Liver (tissue), 9 donors: Measurements from ENCODE around the gene PRR23E. TPM values are rescaled to one million over a fixed set of nuclear protein-coding genes. Genes with fewer than 3 reads are reported as not detected.

ENCODE experiments used
- DNase-seq: peaks from one replicate; pipeline ENCODE4 v3.0.0-alpha.2; 2017; ENCODE audit warnings: low spot score
- H3K27ac ChIP-seq, 2 donors: one replicate each; pipeline ENCODE4 v1.7.0; 2013; ENCODE audit warnings: inconsistent platforms in 2 of 2, low read length in 2 of 2, control low read depth in 1 of 2, low read depth in 1 of 2, mild to moderate bottlenecking in 1 of 2
- H3K27me3 ChIP-seq, 4 donors: one replicate each; pipeline versions ENCODE4 v1.6.1 to v1.7.0; 2013; ENCODE audit warnings: low read length in 3 of 4, inconsistent platforms in 1 of 4, mild to moderate bottlenecking in 1 of 4, moderate library complexity in 1 of 4; ENCODE audit not compliant: control insufficient read depth in 4 of 4, insufficient read depth in 4 of 4
- H3K36me3 ChIP-seq, 4 donors: one replicate each; pipeline versions ENCODE4 v1.6.1 to v1.7.0; 2013; ENCODE audit warnings: low read length in 3 of 4, mild to moderate bottlenecking in 3 of 4, low read depth in 1 of 4, moderate library complexity in 1 of 4; ENCODE audit not compliant: control insufficient read depth in 4 of 4, insufficient read depth in 3 of 4
- H3K4me1 ChIP-seq, 4 donors: one replicate each; pipeline versions ENCODE4 v1.6.1 to v1.7.0; 2013; ENCODE audit warnings: low read length in 3 of 4, mild to moderate bottlenecking in 3 of 4, moderate library complexity in 1 of 4; ENCODE audit not compliant: control insufficient read depth in 4 of 4, insufficient read depth in 4 of 4
- H3K4me3 ChIP-seq, 3 donors: one replicate each; pipeline versions ENCODE4 v1.6.1 to v1.7.0; 2013; ENCODE audit warnings: low read length in 3 of 3, control low read depth in 1 of 3, low read depth in 1 of 3, mild to moderate bottlenecking in 1 of 3
- H3K9ac ChIP-seq, 2 donors: one replicate each; pipeline ENCODE4 v1.7.0; 2013; ENCODE audit warnings: low read length in 2 of 2, mild to moderate bottlenecking in 2 of 2, moderate library complexity in 2 of 2, control low read depth in 1 of 2, low read depth in 1 of 2
- H3K9me3 ChIP-seq, 4 donors: one replicate each; pipeline versions ENCODE4 v1.6.1 to v1.7.0; 2013; ENCODE audit warnings: low read length in 3 of 4; ENCODE audit not compliant: control insufficient read depth in 4 of 4
- EGR1 ChIP-seq, 2 donors: IDR thresholded peaks; 2 replicates each; pipeline ENCODE4 v1.6.1; 2016 to 2018; ENCODE audit warnings: antibody characterized with exemption in 2 of 2, low read depth in 2 of 2
- FOXA2 ChIP-seq: IDR thresholded peaks from 2 replicates; pipeline ENCODE4 v1.6.1; 2016; ENCODE audit warnings: antibody characterized with exemption
- GABPA ChIP-seq, 2 donors: IDR thresholded peaks in 1 of 2; conservative IDR thresholded peaks in 1 of 2; 2 replicates each; pipeline ENCODE4 v1.6.1; 2016; ENCODE audit warnings: antibody characterized with exemption in 2 of 2, mild to moderate bottlenecking in 1 of 2, moderate library complexity in 1 of 2
- HNF4A ChIP-seq, 2 donors: conservative IDR thresholded peaks; 2 replicates each; pipeline ENCODE4 v1.6.1; 2016; ENCODE audit warnings: antibody characterized with exemption in 2 of 2, mild to moderate bottlenecking in 2 of 2
- HNF4G ChIP-seq: IDR thresholded peaks from 2 replicates; pipeline ENCODE4 v1.6.1; 2016; ENCODE audit warnings: antibody characterized with exemption
- JUND ChIP-seq, 2 donors: IDR thresholded peaks; 2 replicates each; pipeline ENCODE4 v1.6.1; 2016; ENCODE audit warnings: antibody characterized with exemption in 2 of 2
- MAX ChIP-seq: IDR thresholded peaks from 2 replicates; pipeline ENCODE4 v1.6.1; 2016; ENCODE audit warnings: antibody characterized with exemption
- NR2F2 ChIP-seq: IDR thresholded peaks from 2 replicates; pipeline ENCODE4 v1.6.1; 2016; ENCODE audit warnings: antibody characterized with exemption
- RAD21 ChIP-seq, 2 donors: IDR thresholded peaks; 2 replicates each; pipeline ENCODE4 v1.6.1; 2016; ENCODE audit warnings: antibody characterized with exemption in 2 of 2, mild to moderate bottlenecking in 2 of 2
- REST ChIP-seq: IDR thresholded peaks from 2 replicates; pipeline ENCODE4 v1.6.1; 2016; ENCODE audit warnings: antibody characterized with exemption, mild to moderate bottlenecking
- RXRA ChIP-seq, 2 donors: IDR thresholded peaks; 2 replicates each; pipeline ENCODE4 v1.6.1; 2017 to 2018; ENCODE audit warnings: antibody characterized with exemption in 2 of 2, mild to moderate bottlenecking in 1 of 2
- SP1 ChIP-seq: IDR thresholded peaks from 2 replicates; pipeline ENCODE4 v1.6.1; 2018; ENCODE audit warnings: antibody characterized with exemption, mild to moderate bottlenecking
- TAF1 ChIP-seq: conservative IDR thresholded peaks from 2 replicates; pipeline ENCODE4 v1.6.1; 2016; ENCODE audit warnings: antibody characterized with exemption, mild to moderate bottlenecking
- YY1 ChIP-seq: IDR thresholded peaks from 2 replicates; pipeline ENCODE4 v1.6.1; 2016; ENCODE audit warnings: antibody characterized with exemption, mild to moderate bottlenecking
- WGBS: extraction: QIAGEN DNeasy Blood & Tissue Kit; methylation state at CpG from one replicate; pipeline ENCODE4 v1.1.7; 2013; 5-methylcytosine and 5-hydroxymethylcytosine counted together
- polyA plus RNA-seq, 2 donors: library from polyadenylated mRNA; stranded (reverse) in 1 of 2; unstranded in 1 of 2; fragments of 200-250 nt in 1 of 2; fragments of >200 nt in 1 of 2; fragmentation: Nextera tagmentation in 1 of 2; extraction: Ambion mirVana in 1 of 2; gene quantifications; one replicate each; pipeline versions ENCODE4 v1.2.1 to v1.2.3, GENCODE V29; 2013 to 2015
- total RNA-seq, 2 donors: library from RNA; depleted of rRNA; stranded (reverse); fragments of >200 nt; gene quantifications; one replicate each; pipeline ENCODE4 v1.2.3, GENCODE V29; 2014
- TF ChIP-seq, protein P1 (sequence below): IDR thresholded peaks from 2 replicates; pipeline ENCODE4 v1.6.1; 2016; ENCODE audit warnings: antibody characterized with exemption
- TF ChIP-seq, protein P2 (sequence below): fragments of 150-350 bp; IDR thresholded peaks from 2 replicates; pipeline ENCODE4 v1.5.1; 2017; ENCODE audit warnings: improper control_type of control experiment, low read depth, low read length; ENCODE audit not compliant: missing input control
- donor health status: healthy.
- donor health status: healthy.
- donor health status: healthy.
- donor health status: healthy.
- donor health status: healthy.

Gene PRR23E
- total and polyA plus RNA-seq, 4 donors = not detected

DNA sequence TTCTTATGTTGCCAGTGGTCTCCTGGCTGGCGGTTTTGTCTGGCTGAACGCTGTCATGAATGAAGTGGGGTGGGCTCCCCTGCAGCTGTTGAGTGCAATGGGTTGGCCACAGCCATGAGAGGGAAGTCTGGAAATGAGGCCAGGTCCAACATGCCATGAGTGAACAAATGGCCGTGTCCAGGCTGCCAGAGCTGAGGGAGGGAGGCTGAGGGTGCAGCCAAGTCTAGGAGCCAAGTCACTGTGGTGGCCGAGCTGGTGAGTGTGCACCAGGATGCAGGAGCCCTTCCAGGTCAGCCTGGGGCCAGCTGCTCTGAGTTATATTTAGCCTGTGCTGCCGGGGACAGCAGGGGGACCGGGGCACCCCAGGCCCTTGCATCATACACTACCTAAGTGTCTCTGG is 24.7 kb upstream of the PRR23E start:
- no peak overlapping the region for H3K27ac ChIP-seq
- H3K27me3 ChIP-seq = peaks cover 0 to under 1% (median 0%) of the 10 kb centered on the region in 4 donors
- no peak for TF ChIP-seq RAD21 (IDR thresholded peaks at IDR 0.05)
- no peak for TF ChIP-seq FOXA2
- no peak for TF ChIP-seq MAX
- TF ChIP-seq SP1 = no peak
- no peak for TF ChIP-seq YY1
- TF ChIP-seq EGR1 (IDR thresholded peaks at IDR 0.05; ENCODE audit: low read depth in 2 of 2) = no peak
- no peak for TF ChIP-seq HNF4A (conservative IDR thresholded peaks at IDR 0.05)
- no peak for TF ChIP-seq HNF4G
- no peak for TF ChIP-seq JUND (IDR thresholded peaks at IDR 0.05)
- TF ChIP-seq, protein P1, sequence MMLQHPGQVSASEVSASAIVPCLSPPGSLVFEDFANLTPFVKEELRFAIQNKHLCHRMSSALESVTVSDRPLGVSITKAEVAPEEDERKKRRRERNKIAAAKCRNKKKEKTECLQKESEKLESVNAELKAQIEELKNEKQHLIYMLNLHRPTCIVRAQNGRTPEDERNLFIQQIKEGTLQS = no peak
- TF ChIP-seq GABPA (IDR thresholded peaks at IDR 0.05 in 1 of 2, conservative IDR thresholded peaks at IDR 0.05 in 1 of 2) = no peak
- no peak for TF ChIP-seq REST
- TF ChIP-seq, protein P2, sequence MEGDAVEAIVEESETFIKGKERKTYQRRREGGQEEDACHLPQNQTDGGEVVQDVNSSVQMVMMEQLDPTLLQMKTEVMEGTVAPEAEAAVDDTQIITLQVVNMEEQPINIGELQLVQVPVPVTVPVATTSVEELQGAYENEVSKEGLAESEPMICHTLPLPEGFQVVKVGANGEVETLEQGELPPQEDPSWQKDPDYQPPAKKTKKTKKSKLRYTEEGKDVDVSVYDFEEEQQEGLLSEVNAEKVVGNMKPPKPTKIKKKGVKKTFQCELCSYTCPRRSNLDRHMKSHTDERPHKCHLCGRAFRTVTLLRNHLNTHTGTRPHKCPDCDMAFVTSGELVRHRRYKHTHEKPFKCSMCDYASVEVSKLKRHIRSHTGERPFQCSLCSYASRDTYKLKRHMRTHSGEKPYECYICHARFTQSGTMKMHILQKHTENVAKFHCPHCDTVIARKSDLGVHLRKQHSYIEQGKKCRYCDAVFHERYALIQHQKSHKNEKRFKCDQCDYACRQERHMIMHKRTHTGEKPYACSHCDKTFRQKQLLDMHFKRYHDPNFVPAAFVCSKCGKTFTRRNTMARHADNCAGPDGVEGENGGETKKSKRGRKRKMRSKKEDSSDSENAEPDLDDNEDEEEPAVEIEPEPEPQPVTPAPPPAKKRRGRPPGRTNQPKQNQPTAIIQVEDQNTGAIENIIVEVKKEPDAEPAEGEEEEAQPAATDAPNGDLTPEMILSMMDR = no peak
- TF ChIP-seq NR2F2 = no peak
- no peak for TF ChIP-seq RXRA (IDR thresholded peaks at IDR 0.05)
- no peak for TF ChIP-seq TAF1
- WGBS = 62% methylated on average over 6 of the region's 6 CpGs
- DNase-seq = peak; percentile 26
- H3K4me3 ChIP-seq = no peak overlapping the region
- no peaks in the 10 kb centered on the region for H3K9me3 ChIP-seq
- H3K4me1 ChIP-seq = no peaks in the 10 kb centered on the region
- no peaks in the 10 kb centered on the region for H3K36me3 ChIP-seq
- H3K9ac ChIP-seq = no peak overlapping the region

DNA sequence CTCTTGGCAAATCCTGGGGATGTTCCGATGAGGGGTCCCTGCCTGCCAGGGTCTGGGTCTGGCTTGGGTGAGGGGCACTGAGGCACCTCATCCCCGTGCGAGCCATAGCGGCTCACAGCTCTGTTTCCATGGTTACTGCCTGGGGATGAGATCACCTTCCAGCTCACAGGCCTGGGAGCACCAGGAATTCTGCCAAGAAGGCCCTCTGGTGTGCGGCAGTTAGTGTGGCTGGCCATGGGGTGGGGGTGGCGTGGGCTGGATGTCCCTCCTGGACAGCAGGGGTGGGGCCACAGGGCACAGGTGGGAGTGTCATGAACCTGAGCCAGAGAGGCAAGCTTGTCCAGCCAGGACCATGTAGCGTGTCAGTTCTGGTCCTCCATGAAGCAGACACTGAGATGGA is 22.1 kb upstream of the PRR23E start:
- H3K27ac ChIP-seq = no peak overlapping the region
- H3K4me1 ChIP-seq = no peaks in the 10 kb centered on the region
- TF ChIP-seq, protein P1 = no peak
- no peak for TF ChIP-seq JUND (IDR thresholded peaks at IDR 0.05)
- no peaks in the 10 kb centered on the region for H3K9me3 ChIP-seq
- WGBS = 51% methylated on average over 7 of the region's 7 CpGs
- H3K36me3 ChIP-seq = no peaks in the 10 kb centered on the region
- H3K27me3 ChIP-seq = no peaks in the 10 kb centered on the region
- no peak overlapping the region for H3K4me3 ChIP-seq
- H3K9ac ChIP-seq = no peak overlapping the region
- DNase-seq = peak; percentile 26
